Measurements from ENCODE around the gene PNPLA1. TPM values are rescaled to one million over a fixed set of nuclear protein-coding genes. Genes with fewer than 3 reads are reported as not detected.

Gene PNPLA1
- total RNA-seq, 1 donor from 2014 or later = 0.35 TPM

DNA sequence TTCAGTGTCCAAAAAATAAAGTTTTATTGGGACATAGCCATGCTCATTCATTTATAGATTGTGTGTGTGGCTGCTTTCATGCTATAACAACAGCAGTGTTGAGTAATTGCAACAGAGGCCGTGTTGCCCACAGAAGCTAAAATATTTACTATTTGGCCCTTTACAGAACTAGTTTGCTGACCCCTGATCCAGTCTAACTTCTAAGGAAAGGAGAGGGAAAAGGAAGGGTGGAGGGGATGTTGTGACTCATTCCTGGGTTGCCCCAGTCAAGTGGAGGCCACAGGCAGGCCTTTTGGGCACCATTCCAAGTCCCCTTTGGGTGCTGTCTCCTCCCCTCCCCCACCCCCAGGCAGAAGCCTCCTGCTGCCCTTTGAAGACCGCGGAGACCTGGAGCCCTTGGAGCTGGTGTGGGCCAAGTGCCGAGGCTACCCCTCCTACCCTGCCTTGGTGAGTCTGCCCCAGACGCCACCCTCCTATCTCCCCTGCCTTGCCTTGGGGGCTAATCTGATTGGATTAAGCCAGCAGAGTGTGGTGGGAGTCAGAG is 44.9 kb upstream of the PNPLA1 start:
- TF ChIP-seq, protein P1, sequence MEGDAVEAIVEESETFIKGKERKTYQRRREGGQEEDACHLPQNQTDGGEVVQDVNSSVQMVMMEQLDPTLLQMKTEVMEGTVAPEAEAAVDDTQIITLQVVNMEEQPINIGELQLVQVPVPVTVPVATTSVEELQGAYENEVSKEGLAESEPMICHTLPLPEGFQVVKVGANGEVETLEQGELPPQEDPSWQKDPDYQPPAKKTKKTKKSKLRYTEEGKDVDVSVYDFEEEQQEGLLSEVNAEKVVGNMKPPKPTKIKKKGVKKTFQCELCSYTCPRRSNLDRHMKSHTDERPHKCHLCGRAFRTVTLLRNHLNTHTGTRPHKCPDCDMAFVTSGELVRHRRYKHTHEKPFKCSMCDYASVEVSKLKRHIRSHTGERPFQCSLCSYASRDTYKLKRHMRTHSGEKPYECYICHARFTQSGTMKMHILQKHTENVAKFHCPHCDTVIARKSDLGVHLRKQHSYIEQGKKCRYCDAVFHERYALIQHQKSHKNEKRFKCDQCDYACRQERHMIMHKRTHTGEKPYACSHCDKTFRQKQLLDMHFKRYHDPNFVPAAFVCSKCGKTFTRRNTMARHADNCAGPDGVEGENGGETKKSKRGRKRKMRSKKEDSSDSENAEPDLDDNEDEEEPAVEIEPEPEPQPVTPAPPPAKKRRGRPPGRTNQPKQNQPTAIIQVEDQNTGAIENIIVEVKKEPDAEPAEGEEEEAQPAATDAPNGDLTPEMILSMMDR (IDR thresholded peaks at IDR 0.05) = no peak
- H3K27me3 ChIP-seq = no peaks in the 10 kb centered on the region
- H3K36me3 ChIP-seq = peaks cover 97% of the 10 kb centered on the region
- DNase-seq = no peak
- H3K27ac ChIP-seq = no peak overlapping the region
- no peaks in the 10 kb centered on the region for H3K9me3 ChIP-seq
- peaks cover 7% of the 10 kb centered on the region for H3K4me1 ChIP-seq
- intact Hi-C loops (cut with DNase I) = no loop called here
- ATAC-seq = peak; percentile 53
- H3K4me3 ChIP-seq = no peak overlapping the region

DNA sequence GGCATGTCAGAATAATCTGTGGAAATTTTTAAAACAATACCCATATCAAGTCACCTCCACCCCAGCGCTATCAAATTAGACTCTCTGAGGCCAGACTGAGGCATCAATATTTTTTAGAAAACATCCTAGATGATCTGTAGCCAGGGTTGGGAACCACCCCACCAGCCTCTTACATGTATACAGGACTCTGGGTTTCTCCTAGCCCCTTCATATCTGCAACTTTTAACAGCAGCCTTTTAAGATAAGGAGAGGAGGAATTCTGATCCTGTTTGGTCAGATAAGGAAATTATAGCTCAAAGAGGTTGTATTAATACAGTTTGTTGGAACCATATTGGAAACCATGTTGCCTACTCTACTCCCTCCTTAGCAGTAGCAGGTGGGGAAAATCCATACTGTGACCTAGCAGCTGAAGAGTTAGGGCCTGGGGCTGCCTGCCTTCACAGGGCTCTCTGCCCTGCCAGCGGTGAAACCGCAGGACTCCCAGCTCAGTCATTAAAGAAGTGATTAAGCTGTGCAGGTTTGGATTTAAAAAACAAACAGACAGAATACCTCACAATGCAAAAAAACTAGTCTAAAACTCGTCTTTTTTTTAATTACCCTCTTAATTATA is 43.3 kb upstream of the PNPLA1 start:
- intact Hi-C loops (cut with DNase I) = no loop called here
- Histone ChIP-seq H3K4me1 (peaks cover 7% of the 10 kb centered on the region), H3K36me3 (peaks cover 97% of the 10 kb centered on the region), H3K27me3 (no peaks in the 10 kb centered on the region), H3K27ac (no peak overlapping the region), H3K9me3 (no peaks in the 10 kb centered on the region), H3K4me3 (no peak overlapping the region)
- TF ChIP-seq, protein P1 (IDR thresholded peaks at IDR 0.05) = no peak
- DNase-seq = no peak
- no peak for ATAC-seq

DNA sequence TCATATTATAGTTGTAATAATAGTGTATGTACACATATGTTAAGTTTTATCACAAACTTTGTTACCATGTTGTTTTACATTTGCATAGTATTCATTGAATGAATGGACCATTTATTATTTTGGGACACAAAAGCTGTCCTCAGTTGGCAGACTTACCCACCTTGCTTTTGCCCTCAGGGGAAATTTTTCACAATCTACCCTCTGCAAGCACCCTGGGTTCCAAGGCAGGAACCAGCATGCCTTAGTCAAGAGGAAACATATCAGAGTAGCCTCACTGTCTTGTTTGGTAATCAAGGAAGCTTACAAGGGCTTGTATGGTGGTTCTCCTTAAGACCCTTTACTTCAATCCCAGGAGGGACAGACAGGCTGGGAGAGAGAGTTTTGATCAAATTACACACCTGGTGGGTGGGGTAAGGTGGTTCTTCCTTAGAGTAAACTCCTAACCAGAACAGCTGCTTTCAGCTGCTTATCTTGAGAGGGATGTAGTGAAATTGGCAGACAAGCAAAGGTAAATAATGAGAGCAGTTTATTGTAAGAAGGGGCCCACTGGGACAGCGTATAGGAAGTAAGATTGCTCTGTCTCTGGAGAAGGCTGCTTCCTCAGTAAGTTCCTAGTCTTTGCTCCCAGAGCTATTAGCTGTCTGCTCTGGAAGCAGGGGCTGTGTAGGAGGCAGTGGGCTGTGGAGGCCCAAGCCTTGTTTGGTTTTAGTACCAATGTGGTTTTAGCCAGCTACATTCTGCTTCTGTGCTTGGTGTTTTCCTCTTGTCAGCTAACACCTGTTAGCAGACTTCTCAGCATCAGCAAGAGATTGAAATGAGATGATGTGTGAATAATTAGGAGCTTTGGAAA is 42.3 kb upstream of the PNPLA1 start:
- intact Hi-C loops (cut with DNase I) = no loop called here
- Histone ChIP-seq H3K9me3 (no peaks in the 10 kb centered on the region), H3K4me3 (no peak overlapping the region), H3K27ac (no peak overlapping the region), H3K27me3 (no peaks in the 10 kb centered on the region), H3K36me3 (peaks cover 95% of the 10 kb centered on the region), H3K4me1 (peaks cover 7% of the 10 kb centered on the region)
- DNase-seq (no peak), ATAC-seq (no peak)
- TF ChIP-seq, protein P1 (IDR thresholded peaks at IDR 0.05) = no peak

DNA sequence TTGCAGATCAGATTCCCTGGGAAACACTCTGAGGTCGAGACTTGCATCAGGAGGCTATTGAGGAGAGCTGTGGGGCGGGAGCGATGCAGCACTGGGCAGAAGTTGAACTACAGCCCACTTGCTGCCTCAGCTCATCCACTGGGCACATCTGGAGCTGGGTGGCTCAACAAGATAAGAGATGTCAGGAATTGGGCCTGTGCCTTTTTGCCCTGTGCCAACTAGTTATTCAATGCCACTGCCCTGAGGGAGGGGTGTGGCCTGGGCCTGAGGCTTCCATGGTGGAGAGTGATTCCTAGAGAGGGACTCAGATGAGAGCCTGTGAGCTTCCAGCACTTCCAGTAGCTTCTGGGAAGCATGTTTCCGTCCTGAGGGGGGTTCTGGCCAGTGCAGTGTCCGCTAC is 40.6 kb upstream of the PNPLA1 start:
- Histone ChIP-seq H3K4me1 (peaks cover 7% of the 10 kb centered on the region), H3K27ac (no peak overlapping the region), H3K4me3 (no peak overlapping the region), H3K9me3 (no peaks in the 10 kb centered on the region), H3K36me3 (peaks cover 89% of the 10 kb centered on the region), H3K27me3 (no peaks in the 10 kb centered on the region)
- DNase-seq (no peak), ATAC-seq (no peak)
- TF ChIP-seq, protein P1 (IDR thresholded peaks at IDR 0.05) = no peak
- intact Hi-C loops (cut with DNase I) = no loop called here

DNA sequence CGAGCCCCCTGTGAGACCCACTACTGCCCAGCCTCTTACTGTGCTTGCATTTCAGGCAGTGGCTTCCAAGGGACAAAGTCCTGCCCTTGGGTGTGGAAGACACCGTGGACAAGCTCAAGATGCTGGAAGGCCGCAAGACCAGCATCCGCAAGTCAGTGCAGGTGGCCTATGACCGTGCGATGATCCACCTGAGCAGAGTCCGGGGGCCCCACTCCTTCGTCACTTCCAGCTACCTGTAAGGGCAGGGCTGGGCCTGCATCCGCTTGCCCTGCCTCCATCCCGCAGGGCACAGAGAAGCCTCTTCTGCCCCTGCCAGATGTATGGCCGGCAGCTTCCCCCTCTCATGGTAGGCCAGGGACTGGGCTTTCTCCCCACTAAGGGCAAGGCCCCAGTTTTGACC is 39.5 kb upstream of the PNPLA1 start:
- peaks cover 79% of the 10 kb centered on the region for H3K36me3 ChIP-seq

More for the DNA sequence above, 39.5 kb upstream of the PNPLA1 start:
- Histone ChIP-seq H3K4me1 (no peaks in the 10 kb centered on the region), H3K27ac (no peak overlapping the region), H3K27me3 (no peaks in the 10 kb centered on the region), H3K9me3 (no peaks in the 10 kb centered on the region), H3K4me3 (no peak overlapping the region)
- intact Hi-C loops (cut with DNase I) = no loop called here
- no peak for ATAC-seq
- no peak for DNase-seq
- TF ChIP-seq, protein P1 (IDR thresholded peaks at IDR 0.05) = no peak
